A172 (cell line): ENCODE data around the gene IGSF6. TPM values are rescaled to one million over a fixed set of nuclear protein-coding genes. Genes with fewer than 3 reads are reported as not detected.
"Not testable (repeated sequence)": the region's sequence is repeated elsewhere in the genome, so short reads cannot be mapped to it uniquely, and the experiment has no call there.

Experiments
- DNase-seq: peaks from one replicate; pipeline ENCODE4 v3.0.0-alpha.2; 2015; ENCODE audit warnings: low spot score
- total RNA-seq: library from RNA; depleted of rRNA; stranded (reverse); fragments of >200 nt; shearing (Covaris generic); gene quantifications from 2 replicates; pipeline ENCODE4 v1.2.3, GENCODE V29; 2014

IGSF6 gene
- total RNA-seq, 1 experiment from 2014 or later, result not detected

DNA sequence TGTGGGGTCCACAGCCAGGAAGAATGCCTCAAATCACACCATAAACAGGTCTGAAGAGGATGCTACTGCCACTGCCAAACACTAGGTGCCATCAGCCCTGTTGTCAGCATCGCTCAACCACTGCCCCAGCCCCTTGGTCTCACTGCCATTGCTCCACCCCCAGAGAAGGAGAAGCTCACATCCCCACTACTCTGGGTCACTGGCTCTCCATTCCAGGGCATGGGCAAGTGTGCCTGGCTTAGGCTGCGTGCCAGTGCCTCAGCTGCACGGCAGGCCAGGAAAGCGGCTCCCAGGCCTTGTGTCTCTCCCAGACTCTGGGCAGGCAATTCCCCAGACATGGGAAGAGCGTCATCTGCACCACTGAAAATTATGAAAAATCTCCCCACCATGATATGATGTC is 1.2 kb upstream of the IGSF6 start:
- no peak for DNase-seq

DNA sequence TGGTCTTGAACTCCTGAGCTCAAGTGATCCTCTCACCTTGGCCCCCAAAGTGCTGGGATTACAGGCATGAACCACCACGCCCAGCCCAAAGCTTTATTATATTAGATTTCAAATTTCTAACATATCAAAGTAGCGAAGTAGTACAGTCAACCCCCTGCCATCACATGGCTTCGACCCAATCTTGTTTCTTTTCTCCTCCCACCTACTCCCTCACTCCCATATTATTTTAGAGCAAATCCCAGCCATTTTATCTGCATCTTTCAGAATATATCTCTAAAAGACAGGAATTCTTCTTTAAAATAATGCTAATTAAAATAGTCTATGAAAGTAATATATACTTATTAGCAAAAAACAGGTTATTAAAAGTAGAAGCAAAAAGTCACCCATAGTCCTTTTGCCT is 893 bp downstream of the IGSF6 start:
- no peak for DNase-seq

DNA sequence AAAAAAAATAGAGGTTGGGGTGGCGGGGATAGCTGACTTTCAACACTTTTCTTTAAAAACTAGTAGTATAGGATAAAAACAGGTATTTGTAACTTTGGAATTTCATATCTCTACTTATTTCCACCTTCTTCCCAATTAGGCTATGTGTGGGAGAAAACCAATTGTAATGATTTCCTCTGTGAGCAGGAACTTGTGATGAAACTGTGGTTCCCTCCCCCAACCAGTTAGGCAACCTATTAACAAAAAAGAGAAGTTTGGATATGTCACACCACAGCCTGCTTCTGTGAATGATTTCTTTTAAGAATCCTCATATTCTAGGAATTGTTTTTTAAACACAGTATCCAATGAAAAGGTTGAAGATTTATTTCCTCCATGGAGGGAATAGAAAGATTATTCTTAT is 1.9 kb downstream of the IGSF6 start:
- DNase-seq, result no peak

DNA sequence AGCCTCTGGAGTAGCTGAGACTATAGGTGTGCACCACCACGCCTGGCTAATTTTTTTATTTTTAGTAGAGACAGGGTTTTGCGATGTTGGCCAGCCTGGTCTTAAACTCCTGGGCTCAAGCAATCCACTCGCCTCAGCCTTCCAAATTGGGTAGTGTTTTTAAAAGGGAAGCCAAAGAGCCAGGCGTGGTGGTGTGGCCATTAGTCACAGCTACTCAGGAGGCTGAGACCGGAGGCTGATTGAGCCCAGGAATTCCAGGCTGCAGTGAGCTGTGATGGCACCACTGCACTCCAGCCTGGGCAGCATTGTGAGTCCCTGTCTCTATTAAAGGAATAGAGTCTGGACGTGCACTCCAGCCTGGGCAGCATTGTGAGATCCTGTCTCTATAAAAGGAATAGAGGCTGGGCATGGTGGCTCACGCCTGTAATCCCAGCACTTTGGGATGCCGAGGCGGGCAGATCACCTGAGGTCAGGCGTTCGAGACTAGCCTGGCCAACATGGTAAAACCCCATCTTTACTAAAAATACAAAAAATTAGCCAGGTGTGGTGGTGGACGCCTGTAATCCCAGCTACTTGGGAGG is 2.5 kb downstream of the IGSF6 start:
- not testable (repeated sequence) for DNase-seq

GRCh38 chr16:21647562-21648164 is 4.7 kb downstream of the IGSF6 start:
- no peak for DNase-seq

- no peak for DNase-seq
Measured at GRCh38 chr16:21646721-21647561, 5.5 kb downstream of the IGSF6 start.

- no peak for DNase-seq
Measured at GRCh38 chr16:21646091-21646490, 6.3 kb downstream of the IGSF6 start.

DNA sequence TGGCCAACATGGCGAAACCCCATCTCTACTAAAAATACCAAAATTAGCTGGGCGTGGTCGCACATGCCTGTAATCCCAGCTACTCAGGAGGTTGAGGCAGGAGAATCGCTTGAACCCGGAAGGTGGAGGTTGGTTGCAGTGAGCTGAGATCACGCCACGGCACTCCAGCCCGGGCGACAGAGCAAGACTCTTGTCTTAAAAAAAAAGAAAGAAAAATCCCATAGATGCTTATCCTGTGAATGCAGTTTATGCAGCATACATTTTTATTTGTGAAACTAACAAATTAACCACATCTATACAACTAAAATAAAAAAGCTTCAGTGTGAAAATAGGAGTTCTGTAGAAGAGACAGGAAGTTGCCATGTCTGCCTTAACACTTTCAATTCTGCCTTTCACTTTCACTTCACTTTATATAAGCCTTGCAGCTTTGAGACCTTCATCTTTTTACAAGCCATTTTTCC is 7.1 kb downstream of the IGSF6 start:
- no peak for DNase-seq

- DNase-seq, result no peak
Measured at GRCh38 chr16:21644674-21645073, 7.7 kb downstream of the IGSF6 start.

GRCh38 chr16:21643785-21644184 is 8.6 kb downstream of the IGSF6 start:
- DNase-seq, result no peak

DNA sequence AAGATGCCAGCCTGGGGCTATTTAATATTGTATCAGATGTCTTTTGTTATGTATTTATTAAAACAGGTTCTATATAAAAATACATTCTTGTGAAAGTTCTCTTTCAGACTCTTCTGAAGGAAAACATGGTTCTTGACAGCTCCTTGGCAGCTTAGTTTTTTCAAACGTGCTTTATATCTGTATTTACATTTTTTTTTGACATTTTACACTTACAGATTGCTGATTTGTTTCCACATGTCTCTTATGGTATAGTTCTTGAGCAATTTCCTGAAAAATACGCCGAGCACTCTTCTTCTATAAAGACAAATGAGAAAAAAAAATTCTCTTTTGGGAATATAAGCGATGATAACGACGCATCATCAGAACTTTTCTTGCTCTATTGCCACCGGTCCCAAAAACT is 9.5 kb downstream of the IGSF6 start:
- no peak for DNase-seq

- DNase-seq, result no peak
Measured at GRCh38 chr16:21641916-21642315, 10.5 kb downstream of the IGSF6 start.

GRCh38 chr16:21639493-21639892 is 12.9 kb downstream of the IGSF6 start:
- DNase-seq, result no peak

DNA sequence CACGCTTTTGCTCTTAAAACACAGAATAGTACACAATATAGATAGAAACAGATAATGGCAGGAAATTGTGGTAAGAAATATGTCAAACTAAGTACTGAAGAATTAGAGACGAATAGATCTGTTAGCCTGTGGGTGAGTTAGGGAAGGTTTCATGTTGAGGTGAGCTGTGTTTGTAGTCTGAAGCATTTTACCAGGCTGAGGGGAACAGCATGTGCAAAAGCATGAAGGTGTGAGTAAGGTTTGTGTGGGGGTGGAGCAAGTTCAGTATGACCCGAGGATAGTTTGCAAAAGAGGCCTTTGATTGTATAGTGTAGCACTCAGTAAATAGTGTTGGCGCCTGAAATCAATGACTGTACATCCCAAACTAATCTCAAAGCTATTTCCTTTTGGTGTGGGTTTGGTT is 13.8 kb downstream of the IGSF6 start:
- no peak for DNase-seq

DNA sequence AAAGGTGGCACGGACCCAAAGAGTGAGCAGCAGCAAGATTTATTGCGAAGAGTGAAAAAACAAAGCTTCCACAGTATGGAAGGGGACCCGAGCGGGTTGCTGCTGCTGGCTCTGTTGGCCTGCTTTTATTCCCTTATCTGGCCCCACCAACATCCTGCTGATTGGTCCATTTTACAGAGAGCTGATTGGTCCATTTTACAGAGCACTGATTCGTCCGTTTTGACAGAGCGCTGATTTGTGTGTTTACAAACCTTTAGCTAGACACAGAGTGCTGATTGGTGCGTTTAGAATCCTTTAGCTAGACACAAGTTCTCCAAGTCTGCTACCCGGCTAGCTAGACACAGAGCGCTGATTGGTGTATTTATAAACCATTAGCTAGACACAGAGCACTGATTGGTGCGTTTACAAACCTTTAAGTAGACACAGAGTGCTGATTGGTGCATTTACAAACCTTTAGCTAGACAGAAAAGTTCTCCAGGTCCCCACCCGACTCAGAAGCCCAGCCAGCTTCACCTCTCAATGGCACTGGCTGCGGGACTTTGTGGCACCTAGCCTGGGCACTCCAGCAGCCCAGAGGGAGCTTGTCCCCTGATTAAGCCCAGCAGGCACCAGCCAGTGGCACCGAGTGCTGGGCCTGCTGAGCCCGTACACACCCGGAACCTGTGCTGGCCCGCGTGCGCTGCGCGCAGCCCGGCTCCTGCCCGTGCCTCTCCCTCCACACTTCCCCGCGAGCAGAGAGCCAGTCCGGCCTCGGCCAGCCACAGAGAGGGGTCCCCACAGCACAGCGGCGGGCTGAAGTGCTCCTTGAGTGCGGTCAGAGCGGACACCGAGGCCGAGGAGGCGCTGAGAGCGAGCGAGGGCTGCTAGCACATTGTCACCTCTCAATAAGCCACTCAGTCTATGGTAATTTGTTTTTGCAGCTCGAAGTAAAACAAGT is 15.1 kb downstream of the IGSF6 start:
- no peak for DNase-seq

- DNase-seq, result not testable (repeated sequence)
Measured at GRCh38 chr16:21635694-21636093, 16.7 kb downstream of the IGSF6 start.

DNA sequence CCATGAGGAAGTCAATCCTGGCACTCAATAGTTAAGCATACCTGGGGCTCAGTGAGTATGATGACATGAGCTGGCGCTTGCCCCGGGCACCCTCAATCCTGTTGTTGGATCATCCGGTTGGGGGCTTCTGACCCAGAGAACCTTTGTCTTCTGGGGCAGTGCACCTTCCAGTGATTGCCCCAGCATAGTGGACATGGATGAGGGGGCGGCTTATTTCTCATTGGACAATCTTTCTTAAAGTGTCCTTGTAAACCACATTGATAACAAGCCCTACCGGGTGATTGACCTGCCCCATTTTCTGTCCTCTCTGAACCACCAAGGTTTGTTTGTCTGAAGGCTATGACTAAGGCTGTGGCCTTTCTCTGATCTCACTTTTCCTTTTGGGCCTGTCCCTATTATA is 18.2 kb downstream of the IGSF6 start:
- DNase-seq, result no peak

DNA sequence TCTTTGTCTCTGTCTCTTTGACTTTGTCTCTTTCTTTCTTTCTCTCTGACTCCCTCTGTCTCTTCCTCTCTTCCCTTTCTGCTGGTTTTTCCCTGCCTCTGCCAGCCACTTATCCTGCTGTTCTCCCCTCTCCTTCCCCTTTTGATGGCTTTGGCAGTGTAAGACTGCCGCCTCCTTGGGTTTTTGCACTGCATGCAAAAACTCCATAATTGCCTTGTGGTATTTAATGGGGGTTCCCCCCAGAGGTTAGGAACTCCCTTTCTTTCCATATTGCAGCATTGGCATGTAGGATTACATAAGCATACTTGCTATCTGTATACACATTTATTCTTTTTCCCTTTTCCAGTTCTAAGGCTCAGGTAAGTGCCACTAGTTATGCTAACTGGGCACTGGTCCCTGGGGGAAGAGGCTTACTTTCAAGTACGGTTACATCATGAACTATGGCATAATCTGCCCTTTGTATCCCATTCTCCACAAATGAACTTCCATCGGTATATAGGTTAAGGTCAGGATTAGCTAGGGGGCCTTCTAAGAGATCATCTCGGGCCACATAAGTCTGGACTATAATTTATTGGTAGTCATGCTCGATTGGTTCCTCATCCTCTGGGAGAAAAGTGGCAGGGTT is 20.3 kb downstream of the IGSF6 start:
- DNase-seq, result not testable (repeated sequence)

- DNase-seq, result not testable (repeated sequence)
Measured at GRCh38 chr16:21631376-21631775, 21.0 kb downstream of the IGSF6 start.

- DNase-seq, result not testable (repeated sequence)
Measured at GRCh38 chr16:21630866-21631265, 21.5 kb downstream of the IGSF6 start.
